Muscle layer of colon (tissue), 2 donors: ENCODE results near the gene PPP1R37.

Source experiments
- H3K27ac ChIP-seq: one replicate; pipeline ENCODE4 v1.7.0; 2013; ENCODE audit warnings: low read depth, mild to moderate bottlenecking, low read length, moderate library complexity
- H3K27me3 ChIP-seq, 2 donors: one replicate each; pipeline ENCODE4 v1.7.0; 2013; ENCODE audit warnings: low read length in 2 of 2, mild to moderate bottlenecking in 2 of 2; ENCODE audit not compliant: insufficient read depth in 2 of 2, control insufficient read depth in 1 of 2
- H3K36me3 ChIP-seq: one replicate; pipeline ENCODE4 v1.7.0; 2013; ENCODE audit warnings: mild to moderate bottlenecking, low read length; ENCODE audit not compliant: insufficient read depth
- H3K4me1 ChIP-seq: one replicate; pipeline ENCODE4 v1.7.0; 2013; ENCODE audit warnings: mild to moderate bottlenecking, low read length; ENCODE audit not compliant: insufficient read depth
- H3K4me3 ChIP-seq, 2 donors: one replicate each; pipeline ENCODE4 v1.7.0; 2013; ENCODE audit warnings: low read length in 2 of 2, low read depth in 1 of 2, mild to moderate bottlenecking in 1 of 2, moderate library complexity in 1 of 2
- H3K9ac ChIP-seq: one replicate; pipeline ENCODE4 v1.7.0; 2013; ENCODE audit warnings: low read length
- H3K9me3 ChIP-seq: one replicate; pipeline ENCODE4 v1.7.0; 2013; ENCODE audit warnings: mild to moderate bottlenecking, low read length
- donor health status: abdominal sarcoma.
- donor health status: Adenocarcinoma of cecum.

PPP1R37 gene

DNA sequence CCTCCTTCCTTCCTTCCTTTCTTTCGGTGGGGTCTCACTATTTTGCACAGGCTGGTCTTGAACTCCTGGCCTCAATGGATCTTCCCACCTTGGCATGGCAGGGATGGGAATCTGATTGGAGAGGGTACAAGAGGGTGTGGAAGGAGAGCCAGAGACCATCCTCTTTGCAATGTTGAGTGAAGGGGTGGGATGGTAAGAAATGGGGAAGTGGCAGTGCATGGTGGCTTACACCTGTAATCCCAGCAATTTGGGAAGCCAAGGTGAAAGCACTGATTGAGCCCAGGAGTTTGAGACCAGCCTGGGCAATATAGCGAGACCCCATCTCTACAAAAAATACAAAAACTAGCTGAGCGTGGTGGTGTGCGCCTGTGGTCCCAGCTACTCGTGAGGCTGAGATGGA is 91.1 kb downstream of the PPP1R37 start:
- H3K4me1 ChIP-seq: peaks cover 22% of the 10 kb centered on the region
- H3K27ac ChIP-seq: no peak overlapping the region
- H3K27me3 ChIP-seq: no peaks in the 10 kb centered on the region
- H3K36me3 ChIP-seq: no peaks in the 10 kb centered on the region
- H3K9me3 ChIP-seq: no peaks in the 10 kb centered on the region
- no peak overlapping the region for H3K9ac ChIP-seq
- no peak overlapping the region for H3K4me3 ChIP-seq

DNA sequence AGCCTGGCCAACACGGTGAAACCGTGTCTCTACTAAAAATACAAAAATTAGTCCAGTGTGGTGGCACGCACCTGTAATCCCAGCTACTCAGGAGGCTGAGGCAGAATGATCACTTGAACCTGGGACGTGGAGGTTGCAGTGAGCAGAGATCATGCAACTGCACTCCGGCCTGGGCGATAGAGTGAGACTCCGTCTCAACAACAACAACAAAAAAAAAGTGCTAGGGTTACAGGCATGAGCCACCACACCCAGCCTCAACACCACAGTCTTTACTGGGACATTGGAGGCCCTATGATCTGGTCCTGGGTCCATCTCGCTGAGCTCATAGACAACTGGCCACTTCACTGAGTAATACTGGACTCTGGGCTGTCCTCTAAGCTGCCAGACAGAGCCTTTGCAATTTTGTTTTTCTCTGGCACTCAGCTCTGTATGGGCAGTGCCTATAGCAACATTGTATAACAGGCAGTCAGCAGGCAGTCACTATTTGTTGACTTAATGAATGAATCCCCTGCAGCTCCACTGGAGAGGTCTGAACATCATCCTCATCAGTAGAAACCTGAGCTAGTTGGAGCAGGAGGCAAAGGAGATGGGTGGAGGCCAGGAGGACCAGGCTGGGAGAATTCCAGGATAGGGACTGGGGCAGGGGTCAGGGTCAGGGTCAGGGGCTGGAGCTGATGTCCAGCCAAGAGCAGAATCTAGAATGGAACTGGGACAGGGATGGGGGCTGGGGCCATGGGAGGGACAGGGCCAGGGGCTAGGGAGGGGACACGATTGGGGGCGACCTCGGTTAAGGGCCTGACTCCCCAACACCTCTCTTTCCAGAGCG is 93.7 kb downstream of the PPP1R37 start:
- no peaks in the 10 kb centered on the region for H3K27me3 ChIP-seq
- H3K27ac ChIP-seq: no peak overlapping the region
- H3K9me3 ChIP-seq: no peaks in the 10 kb centered on the region
- H3K36me3 ChIP-seq: no peaks in the 10 kb centered on the region
- peaks cover 1% of the 10 kb centered on the region for H3K4me1 ChIP-seq
- no peak overlapping the region for H3K4me3 ChIP-seq
- no peak overlapping the region for H3K9ac ChIP-seq

DNA sequence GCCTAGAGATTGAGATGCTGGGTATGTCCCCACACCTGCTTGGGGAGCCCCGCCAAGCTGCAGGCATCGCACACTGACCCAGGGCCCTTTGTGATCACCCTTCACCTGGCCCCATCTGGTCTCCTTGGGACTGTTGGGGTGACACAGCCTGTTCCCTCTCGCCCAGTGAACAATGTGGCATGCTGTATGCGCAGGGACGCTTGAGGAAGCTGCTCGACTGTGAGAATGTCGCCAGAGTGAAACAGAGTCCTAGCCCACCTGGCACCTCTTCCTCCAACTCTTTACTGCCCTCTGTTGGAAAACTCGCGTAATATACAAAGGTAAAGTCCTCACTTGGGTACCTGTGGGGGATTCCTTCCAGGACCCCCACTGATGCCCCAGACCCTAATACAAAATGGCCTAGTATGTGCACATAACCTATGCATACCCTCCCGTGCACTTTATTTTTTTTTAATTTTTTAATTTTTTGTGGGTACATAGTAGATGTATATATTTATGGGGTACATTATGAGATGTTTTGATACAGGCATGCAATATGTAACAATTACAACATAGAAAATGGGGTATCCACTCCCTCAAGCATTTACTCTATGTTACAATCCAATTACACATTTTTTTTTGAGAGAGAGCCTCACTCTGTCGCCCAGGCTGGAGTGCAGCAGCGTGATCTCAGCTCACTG is 94.6 kb downstream of the PPP1R37 start:
- Histone ChIP-seq H3K36me3 (no peaks in the 10 kb centered on the region), H3K9ac (no peak overlapping the region), H3K27ac (no peak overlapping the region), H3K9me3 (no peaks in the 10 kb centered on the region), H3K27me3 (no peaks in the 10 kb centered on the region), H3K4me1 (no peaks in the 10 kb centered on the region), H3K4me3 (no peak overlapping the region)

DNA sequence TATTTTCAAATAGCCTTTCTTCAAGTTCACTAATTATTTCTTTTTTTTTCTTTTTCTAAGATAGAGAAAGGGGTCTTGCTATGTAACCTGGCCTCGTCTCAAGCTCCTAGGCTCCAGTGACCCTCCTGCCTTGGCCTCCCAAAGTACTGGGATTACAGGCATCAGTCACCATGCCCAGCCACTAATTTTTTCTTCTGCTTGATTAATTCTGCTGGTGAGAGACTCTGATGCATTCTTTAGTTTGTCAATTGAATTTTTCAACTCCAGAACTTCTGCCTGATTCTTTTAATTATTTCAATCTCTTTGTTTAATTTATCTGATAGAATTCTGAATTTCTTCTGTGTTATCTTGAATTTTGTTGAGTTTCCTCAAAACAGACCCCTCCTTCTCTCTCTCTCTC is 97.0 kb downstream of the PPP1R37 start:
- H3K9me3 ChIP-seq: no peaks in the 10 kb centered on the region
- H3K4me3 ChIP-seq: no peak overlapping the region
- no peaks in the 10 kb centered on the region for H3K4me1 ChIP-seq
- H3K27me3 ChIP-seq: no peaks in the 10 kb centered on the region
- no peak overlapping the region for H3K27ac ChIP-seq
- H3K36me3 ChIP-seq: no peaks in the 10 kb centered on the region
- H3K9ac ChIP-seq: no peak overlapping the region

DNA sequence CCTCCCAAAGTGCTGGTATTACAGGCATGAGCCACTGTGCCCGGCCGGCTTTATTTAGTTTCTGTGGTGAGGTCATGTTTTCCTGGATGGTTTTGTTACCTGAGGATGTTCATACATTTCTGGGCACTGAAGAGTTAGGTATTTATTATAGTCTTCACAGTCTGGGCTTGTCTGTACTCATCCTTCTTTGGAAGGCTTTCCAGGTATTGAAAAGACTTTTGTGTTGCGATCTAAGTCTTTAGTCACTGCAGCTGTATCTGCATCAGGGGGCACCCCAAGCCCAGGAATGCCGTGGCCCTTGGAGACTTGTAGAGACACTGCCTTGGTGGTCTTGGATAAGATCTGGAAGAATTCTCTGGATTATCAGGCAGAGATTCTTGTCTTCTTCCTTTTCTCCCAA is 98.4 kb downstream of the PPP1R37 start:
- no peak overlapping the region for H3K9ac ChIP-seq
- no peak overlapping the region for H3K4me3 ChIP-seq
- no peak overlapping the region for H3K27ac ChIP-seq
- H3K27me3 ChIP-seq: no peaks in the 10 kb centered on the region
- no peaks in the 10 kb centered on the region for H3K36me3 ChIP-seq
- H3K4me1 ChIP-seq: no peaks in the 10 kb centered on the region
- H3K9me3 ChIP-seq: no peaks in the 10 kb centered on the region

DNA sequence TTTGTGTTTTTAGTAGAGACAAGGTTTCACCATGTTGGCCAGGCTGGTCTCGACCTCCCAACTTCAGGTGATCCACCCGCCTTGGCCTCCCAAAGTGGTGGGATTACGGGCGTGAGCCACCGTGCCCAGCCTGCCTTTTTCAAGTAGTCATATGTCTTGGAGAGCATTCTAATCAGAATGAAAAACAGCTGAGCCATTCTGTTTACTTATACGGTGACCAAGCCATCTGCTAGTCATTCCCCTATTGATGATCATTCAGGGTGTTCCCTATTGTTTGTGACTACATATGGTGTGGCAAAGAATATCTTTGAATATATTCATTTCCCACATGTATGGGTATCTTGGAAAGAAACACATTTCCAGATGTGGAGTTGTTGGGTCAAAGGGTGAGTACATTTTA is 102.8 kb downstream of the PPP1R37 start:
- Histone ChIP-seq H3K9me3 (no peaks in the 10 kb centered on the region), H3K36me3 (no peaks in the 10 kb centered on the region), H3K27me3 (no peaks in the 10 kb centered on the region), H3K4me3 (no peak overlapping the region), H3K27ac (no peak overlapping the region), H3K4me1 (no peaks in the 10 kb centered on the region), H3K9ac (no peak overlapping the region)
